ENCODE data around the gene HJV. TPM values are rescaled to one million over a fixed set of nuclear protein-coding genes. Genes with fewer than 3 reads are reported as not detected.
A peak's percentile ranks its signal among the peaks of the same experiment; 100 is the strongest.

HJV gene
- total RNA-seq, 2 donors from 2014 or later = not detected

DNA sequence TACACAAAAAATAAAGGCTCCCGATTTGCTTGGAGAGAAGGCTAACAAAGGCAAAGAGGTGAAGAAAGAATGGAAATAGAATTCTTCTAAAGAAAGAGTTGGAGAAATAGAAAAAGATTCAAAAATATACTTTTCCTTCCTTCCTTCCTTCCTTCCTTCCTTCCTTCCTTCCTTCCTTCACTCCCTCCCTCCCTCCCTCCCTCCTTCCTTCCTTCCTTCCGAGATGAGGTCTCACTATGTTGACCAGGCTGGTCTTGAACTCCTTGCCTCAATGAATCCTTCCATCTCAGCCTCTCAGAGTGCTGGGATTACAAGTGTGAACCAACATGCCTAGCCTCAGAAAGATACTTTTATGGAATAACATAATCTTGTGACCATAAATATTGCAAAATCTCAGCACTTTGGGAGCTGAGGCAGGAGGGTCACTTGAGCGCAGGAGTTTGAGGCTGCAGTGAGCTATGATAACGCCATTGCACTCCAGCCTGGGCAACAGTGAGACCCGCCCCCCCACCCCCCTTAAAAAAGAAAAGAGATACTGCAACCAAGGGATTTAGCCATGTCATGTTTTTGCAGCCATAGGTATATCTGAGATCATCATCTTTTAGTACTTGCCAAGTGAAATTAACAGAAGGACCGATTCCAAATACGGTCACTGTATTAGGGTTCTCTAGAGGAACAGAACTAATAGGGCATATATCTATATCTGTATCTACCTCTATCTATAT is 1.0 kb upstream of the HJV start:
- no peak for TF ChIP-seq POLR2A (IDR thresholded peaks at IDR 0.05)
- no peak for TF ChIP-seq CTCF (IDR thresholded peaks at IDR 0.05)
- Histone ChIP-seq H3K4me3 (no peak overlapping the region), H3K4me1 (peaks cover 17% of the 10 kb centered on the region), H3K27ac (no peak overlapping the region), H3K36me3 (replicated peaks in 1 of 2; ENCODE audit: insufficient read depth in 1 of 2, low read depth in 2 of 2) (no peaks in the 10 kb centered on the region), H3K9me3 (no peaks in the 10 kb centered on the region), H3K27me3 (no peaks in the 10 kb centered on the region)
- ATAC-seq (no peak), DNase-seq (no peak)
- WGBS, 2 donors = 73 to 77% methylated on average over 7 of the region's 7 CpGs
- intact Hi-C loops (cut with DNase I) = loop anchor here (5.0 kb wide), 1 partner anchor 50 kb away; no protein-coding TSS in a partner anchor

- no peaks in the 10 kb centered on the region for H3K27me3 ChIP-seq
- H3K27ac ChIP-seq = no peak overlapping the region
- H3K4me1 ChIP-seq = peaks cover 17% of the 10 kb centered on the region
- intact Hi-C loops (cut with DNase I) = loop anchor here (5.0 kb wide), 1 partner anchor 49 kb away; no protein-coding TSS in a partner anchor
- DNase-seq = no peak
- no peaks in the 10 kb centered on the region for H3K36me3 ChIP-seq (replicated peaks in 1 of 2; ENCODE audit: insufficient read depth in 1 of 2, low read depth in 2 of 2)
- no peaks in the 10 kb centered on the region for H3K9me3 ChIP-seq
- 48 to 53% methylated on average over 1 of the region's 1 CpG for WGBS, 2 donors
- no peak for ATAC-seq
- H3K4me3 ChIP-seq = no peak overlapping the region
- no peak for TF ChIP-seq POLR2A (IDR thresholded peaks at IDR 0.05)
- no peak for TF ChIP-seq CTCF (IDR thresholded peaks at IDR 0.05)
Observed at GRCh38 chr1:146021050-146021445, 487 bp downstream of the HJV start.

DNA sequence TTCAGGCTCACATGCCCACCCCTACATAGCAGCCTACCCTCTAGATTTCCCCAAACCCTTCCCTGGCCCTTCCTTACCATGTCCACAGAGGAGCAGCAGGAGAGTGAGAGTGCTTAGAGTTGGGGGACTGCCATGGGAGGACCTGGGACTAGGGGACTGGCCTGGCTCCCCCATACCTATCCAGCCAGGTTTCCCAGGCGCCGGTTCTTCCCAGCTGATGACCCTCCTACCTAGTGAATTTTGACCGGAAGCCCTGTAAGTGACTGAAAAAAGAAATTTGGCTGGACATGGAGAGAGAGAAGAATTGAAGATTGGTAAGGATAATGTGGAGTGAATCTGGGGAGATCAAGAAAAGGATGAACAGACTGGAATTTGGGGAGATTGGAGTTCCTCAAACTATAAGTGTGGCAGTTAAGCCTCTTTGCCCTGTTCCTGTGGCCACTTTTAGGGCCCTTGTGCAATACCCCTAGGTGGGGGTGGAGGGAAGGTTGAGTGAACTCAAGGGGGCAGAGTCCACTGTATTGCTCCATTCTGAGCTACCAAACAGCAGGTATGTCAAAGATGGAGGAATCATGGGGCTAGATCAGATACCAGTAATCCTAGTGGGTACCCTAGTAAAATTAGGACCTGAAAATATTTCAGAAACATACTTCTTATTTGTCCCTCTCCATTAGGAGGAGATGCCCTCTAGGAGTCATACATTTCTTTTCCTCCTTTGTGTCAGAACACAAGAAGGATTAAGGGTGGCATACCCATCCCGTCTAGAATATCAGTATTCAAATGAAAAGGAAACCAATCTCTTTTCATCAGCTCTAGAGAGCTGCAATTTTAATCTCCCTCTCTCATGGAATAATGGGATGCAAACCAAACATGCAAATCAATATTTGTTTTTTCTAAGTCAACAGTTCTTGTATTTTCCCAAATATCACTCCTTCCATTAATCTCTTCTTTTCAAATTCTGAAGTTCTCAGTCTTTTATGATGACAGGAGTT is 1.2 kb downstream of the HJV start:
- TF ChIP-seq CTCF (IDR thresholded peaks at IDR 0.05) = no peak
- no peak for TF ChIP-seq POLR2A (IDR thresholded peaks at IDR 0.05)
- WGBS, 2 donors = 83 to 88% methylated on average over 4 of the region's 4 CpGs
- Histone ChIP-seq H3K4me1 (peaks cover 17% of the 10 kb centered on the region), H3K27ac (no peak overlapping the region), H3K36me3 (replicated peaks in 1 of 2; ENCODE audit: insufficient read depth in 1 of 2, low read depth in 2 of 2) (no peaks in the 10 kb centered on the region), H3K9me3 (no peaks in the 10 kb centered on the region), H3K4me3 (no peak overlapping the region), H3K27me3 (no peaks in the 10 kb centered on the region)
- no peak for DNase-seq
- intact Hi-C loops (cut with DNase I) = loop anchor here (5.0 kb wide), 1 partner anchor 48 kb away; no protein-coding TSS in a partner anchor
- no peak for ATAC-seq

DNA sequence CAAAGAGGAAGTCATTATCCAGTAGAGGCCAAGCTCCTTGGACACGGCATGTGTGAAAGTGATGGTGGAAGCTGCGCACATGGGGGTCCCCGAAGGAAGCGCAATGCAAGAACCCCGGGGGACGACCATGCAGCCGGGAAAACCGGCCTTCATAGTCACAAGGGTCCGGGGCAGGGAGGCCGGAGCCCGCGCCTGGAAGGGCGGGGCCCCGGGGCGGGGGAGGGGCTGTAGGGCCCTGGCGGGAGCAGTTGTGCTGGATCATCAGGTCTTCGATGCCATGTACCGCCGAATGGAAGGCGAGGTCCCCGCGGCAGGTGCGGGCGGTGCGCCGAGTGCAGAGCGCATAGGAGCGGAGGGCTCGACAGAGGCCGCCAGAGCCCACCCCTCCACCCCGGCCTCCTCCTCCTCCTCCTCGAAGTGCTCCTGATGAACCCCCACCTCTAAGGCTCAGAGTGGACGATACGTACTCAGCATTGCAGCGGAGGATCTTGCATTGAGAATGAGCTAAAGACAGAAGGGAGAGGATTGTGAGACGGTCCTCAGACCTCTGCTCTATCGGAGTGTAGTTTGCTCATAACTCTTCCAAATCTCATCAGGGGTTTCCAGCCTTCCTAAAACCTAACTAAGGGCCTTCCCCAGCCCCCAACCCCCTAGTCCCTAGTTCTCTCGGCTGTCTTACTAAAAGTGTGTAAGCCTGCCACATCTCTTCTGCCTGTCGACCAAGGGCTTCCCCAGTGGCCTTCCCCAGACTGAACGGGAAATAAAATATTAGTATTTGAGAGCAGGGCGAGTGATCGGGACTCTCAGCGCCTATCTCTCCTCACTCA is 2.1 kb downstream of the HJV start:
- DNase-seq (no peak), ATAC-seq (peak; percentile 27)
- Histone ChIP-seq H3K4me1 (peaks cover 17% of the 10 kb centered on the region), H3K4me3 (no peak overlapping the region), H3K27me3 (no peaks in the 10 kb centered on the region), H3K9me3 (no peaks in the 10 kb centered on the region), H3K36me3 (replicated peaks in 1 of 2; ENCODE audit: insufficient read depth in 1 of 2, low read depth in 2 of 2) (no peaks in the 10 kb centered on the region), H3K27ac (no peak overlapping the region)
- 17 to 32% methylated on average over 29 to 42 of the region's 43 CpGs for whole genome bisulfite sequencing, 2 donors
- intact Hi-C loops (cut with DNase I) = loop anchor here (5.0 kb wide), 2 partner anchors 47 to 167 kb away; no protein-coding TSS in a partner anchor
- TF ChIP-seq CTCF (IDR thresholded peaks at IDR 0.05) (no peak), POLR2A (IDR thresholded peaks at IDR 0.05) (no peak)
